ENCODE results near the gene PPFIBP2.

The PPFIBP2 gene

DNA sequence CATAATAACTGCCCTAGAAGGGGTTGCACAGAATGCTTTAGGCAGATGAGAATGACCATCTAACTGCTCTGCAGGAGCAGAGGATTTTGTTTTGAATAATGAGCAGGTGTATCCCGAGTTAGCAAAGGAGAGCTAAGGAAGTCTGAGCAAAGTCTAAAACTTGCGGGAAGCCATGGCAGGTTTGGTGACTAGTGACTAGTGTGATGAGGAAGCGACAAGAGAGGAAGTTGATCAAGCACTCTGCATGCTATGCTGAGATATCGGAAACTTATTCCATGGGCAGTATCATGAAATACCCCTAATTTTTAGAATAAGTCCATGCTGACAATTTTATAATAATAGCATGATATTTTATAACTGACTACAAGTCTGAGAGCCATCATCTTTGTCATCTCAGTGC is 15.6 kb upstream of the PPFIBP2 start:
- in situ Hi-C loops (cut with HindIII; ENCODE audit: low sequenced_read_pairs), result no loop called here

DNA sequence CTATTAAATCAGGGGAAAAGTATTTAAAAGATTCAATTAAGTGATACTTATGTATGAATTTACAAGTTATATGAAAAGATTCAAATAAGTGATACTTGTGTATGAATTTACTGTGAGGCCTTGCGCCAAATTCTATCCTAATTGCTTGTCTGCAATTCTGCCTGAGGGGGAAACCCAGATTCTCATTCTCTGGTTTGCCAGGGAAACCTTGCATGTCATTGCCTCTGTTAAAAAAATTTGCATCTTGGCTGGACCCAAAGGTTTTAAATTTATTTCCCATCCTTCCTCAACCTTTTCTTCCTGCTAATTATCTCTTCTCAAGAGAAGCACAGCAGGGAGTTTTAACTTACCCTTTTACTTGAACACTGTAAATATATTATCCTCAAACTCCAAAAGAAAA is 14.7 kb upstream of the PPFIBP2 start:
- in situ Hi-C loops (cut with HindIII; ENCODE audit: low sequenced_read_pairs), result no loop called here

DNA sequence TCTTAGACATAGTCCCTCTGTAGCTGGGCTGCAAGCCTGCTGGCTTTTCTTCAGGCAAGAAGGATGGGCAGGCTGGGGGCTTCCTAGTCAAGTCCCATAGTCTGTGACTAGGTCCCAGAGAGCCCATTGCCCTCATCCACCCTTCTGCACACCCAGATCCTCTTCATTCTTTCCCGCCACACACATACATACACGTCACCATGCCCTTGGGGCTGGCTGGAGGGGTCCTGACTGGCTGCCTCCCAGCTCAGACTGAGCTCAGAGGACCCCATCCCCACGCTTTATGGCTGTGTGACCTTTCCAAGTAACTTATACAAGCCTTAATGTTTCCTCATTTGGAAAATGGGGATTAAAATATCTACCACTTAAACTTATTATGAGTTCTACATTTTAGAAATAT is 13.5 kb upstream of the PPFIBP2 start:
- in situ Hi-C loops (cut with HindIII; ENCODE audit: low sequenced_read_pairs), result loop anchor here (25.0 kb wide), 1 partner anchor 187 kb away; no protein-coding TSS in a partner anchor

DNA sequence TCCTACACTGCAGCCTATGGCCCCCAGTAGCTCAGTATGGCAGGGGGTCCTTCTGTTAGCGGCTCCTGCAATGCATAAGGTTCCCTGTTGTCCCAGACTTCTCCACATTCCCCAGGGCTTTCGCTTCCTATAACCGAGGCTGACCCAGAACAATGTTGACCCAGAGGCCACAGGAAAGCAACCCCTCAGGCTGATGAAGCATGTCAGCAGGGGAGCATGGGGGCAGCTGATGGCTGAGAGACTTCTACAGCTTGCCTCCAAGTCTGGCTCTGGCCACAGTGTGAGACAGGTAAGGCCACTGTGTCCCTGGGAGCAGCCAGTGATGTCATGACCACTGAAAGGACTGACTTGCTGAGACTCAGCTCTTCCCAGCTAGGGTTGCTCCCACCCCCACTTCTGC is 12.5 kb upstream of the PPFIBP2 start:
- in situ Hi-C loops (cut with HindIII; ENCODE audit: low sequenced_read_pairs), result loop anchor here (25.0 kb wide), 1 partner anchor 186 kb away; no protein-coding TSS in a partner anchor

DNA sequence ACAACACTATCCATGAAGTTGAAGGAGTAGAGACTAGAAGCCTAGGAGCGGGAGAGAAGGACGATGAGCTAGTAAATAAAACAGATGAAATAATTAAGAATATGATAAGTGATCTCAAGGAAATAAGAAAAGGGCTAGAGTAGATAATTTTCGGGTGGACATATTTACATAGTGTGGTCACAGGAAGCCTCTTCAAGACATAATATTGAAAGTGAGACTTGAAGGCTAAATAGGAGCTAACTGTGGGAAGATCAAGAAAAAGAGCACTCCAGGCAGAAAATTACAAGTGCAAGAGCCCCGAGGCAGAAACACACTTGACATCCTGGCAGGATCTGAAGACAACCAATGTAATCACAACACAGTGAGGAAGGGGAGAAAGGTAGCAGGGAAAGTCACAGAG is 11.9 kb upstream of the PPFIBP2 start:
- in situ Hi-C loops (cut with HindIII; ENCODE audit: low sequenced_read_pairs), result loop anchor here (25.0 kb wide), 1 partner anchor 185 kb away; no protein-coding TSS in a partner anchor

DNA sequence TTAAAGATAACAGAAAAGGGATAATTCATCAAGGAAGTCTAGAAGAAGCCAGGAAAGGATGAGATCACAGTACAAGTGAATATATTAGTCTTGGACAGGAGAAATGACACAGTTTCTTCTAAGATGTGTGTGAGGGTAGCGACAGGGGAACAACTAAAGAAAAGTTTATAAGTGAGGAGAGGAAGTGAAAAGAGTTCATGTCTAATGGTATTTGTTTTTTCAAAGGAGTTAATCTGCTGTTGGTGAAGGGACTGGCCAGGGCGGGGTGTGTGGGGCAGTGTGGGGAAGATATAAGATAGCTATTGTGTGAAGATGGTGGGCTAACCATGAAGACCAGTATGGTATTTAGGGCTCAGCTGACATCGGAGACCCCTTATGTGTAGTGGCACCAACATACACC is 7.6 kb upstream of the PPFIBP2 start:
- in situ Hi-C loops (cut with HindIII; ENCODE audit: low sequenced_read_pairs), result loop anchor here (25.0 kb wide), 1 partner anchor 181 kb away; no protein-coding TSS in a partner anchor

DNA sequence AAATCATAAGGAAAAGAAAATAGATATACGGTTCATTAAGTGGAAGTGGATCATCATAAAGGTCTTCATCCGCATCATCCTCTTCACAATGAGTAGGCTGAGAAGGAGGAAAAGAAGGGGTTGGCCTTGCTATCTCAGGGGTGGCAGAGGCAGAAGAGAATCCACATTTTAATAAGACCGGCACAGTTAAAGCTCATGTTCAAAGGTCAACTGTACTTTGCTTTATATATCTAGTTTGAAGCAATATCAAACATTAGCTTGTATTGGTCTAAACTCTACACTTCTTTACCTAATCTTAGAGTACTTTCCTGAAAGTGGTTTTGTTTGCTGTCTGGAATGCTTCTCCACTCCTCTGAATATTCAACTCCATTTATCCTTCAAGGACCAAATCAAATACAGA is 5.7 kb upstream of the PPFIBP2 start:
- in situ Hi-C loops (cut with HindIII; ENCODE audit: low sequenced_read_pairs), result loop anchor here (25.0 kb wide), 1 partner anchor 179 kb away; no protein-coding TSS in a partner anchor

DNA sequence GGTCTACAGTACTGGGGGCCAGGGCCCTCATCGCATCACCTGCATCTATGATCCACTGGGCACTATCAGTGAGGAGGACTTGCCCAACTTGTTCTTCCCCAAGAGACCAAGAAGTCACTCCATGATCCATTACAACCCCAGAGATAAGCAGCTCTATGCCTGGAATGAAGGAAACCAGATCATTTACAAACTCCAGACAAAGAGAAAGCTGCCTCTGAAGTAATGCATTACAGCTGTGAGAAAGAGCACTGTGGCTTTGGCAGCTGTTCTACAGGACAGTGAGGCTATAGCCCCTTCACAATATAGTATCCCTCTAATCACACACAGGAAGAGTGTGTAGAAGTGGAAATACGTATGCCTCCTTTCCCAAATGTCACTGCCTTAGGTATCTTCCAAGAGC is 3.8 kb upstream of the PPFIBP2 start:
- in situ Hi-C loops (cut with HindIII; ENCODE audit: low sequenced_read_pairs), result loop anchor here (10.0 to 25.0 kb wide), 2 partner anchors 177 to 605 kb away; no protein-coding TSS in a partner anchor

DNA sequence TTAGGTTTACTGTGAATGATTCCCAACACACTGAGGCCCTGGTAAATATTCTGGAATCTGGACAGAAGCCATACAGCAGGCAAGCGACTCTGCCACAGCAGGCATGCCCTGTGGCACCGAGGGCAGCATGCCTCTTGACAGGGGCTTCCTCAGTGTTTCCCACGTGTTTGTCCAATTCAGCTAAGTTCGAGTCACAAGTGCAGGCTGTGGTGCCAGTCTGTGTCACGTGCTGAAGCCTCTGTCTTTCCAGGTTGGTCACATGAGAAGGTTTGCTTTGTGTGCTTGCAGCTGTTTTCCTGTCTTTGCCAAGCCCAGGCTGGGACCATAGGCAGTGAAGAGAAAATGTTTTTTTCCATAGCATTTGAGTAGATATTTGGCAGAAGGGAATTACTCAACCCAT is 2.4 kb upstream of the PPFIBP2 start:
- in situ Hi-C loops (cut with HindIII; ENCODE audit: low sequenced_read_pairs), result loop anchor here (10.0 to 25.0 kb wide), 2 partner anchors 176 to 607 kb away; no protein-coding TSS in a partner anchor

DNA sequence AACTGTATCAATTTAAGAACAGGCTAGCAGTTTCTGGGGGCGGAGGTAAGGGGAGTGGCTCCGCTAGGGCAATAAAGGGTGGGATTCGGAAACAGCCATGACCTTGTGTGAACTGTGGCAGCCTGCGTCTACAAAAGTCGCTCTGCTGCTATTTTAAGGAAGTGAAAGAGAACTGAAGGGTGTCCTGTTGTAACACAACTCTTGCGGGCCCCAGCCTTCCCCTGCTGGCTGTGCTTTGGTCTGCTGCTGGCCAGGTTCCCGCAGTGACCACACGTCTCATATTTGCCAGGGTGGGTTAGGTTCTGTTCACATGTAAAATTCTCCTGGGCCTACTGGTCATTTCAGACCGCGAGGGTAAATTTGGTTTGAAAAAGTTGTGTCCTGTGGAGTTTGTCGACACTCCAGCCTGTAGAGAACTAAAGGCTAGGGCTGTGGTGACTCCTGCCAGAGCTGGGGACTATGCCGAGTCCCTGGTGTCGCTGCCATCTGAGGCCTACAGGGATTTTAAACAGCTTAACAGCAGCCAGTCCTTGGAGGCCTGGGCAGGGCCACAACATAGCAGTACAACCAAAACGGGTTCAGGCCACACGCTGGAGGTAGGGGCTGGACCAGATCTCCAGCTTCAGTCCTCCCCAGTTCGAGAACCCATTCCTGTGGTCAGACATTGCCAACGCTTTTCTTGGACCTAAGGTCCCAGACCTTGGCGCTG is 1.1 kb upstream of the PPFIBP2 start:
- in situ Hi-C loops (cut with HindIII; ENCODE audit: low sequenced_read_pairs), result loop anchor here (10.0 to 25.0 kb wide), 2 partner anchors 175 to 608 kb away; no protein-coding TSS in a partner anchor

DNA sequence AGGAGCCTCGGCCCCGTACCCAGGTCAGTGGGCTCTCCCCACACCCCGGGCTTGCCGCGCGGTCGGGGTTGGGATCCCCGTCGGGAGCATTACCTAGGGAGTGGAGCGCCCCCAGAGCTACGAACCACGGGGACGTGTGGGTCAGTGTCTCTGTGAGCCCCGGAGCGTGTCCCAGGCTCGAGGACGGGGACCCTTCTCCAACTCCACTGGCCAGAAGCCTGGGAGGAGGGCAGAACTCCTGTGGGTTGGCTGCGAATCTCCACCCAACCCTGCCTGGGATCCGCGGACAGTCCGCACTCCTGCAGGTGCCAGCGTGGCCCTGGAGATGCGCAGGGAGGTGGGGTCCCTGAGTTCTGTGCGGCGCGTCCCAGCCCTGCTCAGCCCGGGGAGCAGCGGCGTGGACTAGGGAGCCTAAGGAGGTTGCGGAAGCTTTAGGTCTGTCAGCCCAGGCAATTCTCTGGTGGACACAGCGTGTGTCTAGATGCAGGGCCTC is 346 bp downstream of the PPFIBP2 start:
- in situ Hi-C loops (cut with HindIII; ENCODE audit: low sequenced_read_pairs), result loop anchor here (10.0 to 25.0 kb wide), 2 partner anchors 173 to 609 kb away; no protein-coding TSS in a partner anchor

DNA sequence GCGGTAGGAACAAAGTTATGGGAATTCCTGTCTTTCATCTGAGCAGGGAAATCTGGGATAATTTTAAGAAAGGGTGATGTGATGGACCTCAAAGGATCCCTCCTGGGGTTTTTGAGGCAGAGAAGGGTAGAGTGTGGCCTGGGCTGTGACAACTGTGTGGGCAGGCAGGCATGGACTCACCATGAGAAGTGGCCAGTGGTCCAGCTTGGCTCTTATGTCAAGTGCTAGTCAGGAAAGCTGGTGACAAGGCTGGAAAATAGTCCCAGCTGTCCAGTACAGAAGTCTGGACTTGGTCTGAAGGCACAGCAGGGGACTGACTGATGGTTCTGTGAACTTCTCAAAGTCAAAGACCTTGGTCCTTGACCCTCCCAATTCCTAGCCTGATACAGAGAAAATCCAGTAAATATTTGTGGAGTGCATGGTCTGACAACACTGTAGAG is 1.7 kb downstream of the PPFIBP2 start:
- in situ Hi-C loops (cut with HindIII; ENCODE audit: low sequenced_read_pairs), result loop anchor here (10.0 to 25.0 kb wide), 2 partner anchors 172 to 611 kb away; no protein-coding TSS in a partner anchor

DNA sequence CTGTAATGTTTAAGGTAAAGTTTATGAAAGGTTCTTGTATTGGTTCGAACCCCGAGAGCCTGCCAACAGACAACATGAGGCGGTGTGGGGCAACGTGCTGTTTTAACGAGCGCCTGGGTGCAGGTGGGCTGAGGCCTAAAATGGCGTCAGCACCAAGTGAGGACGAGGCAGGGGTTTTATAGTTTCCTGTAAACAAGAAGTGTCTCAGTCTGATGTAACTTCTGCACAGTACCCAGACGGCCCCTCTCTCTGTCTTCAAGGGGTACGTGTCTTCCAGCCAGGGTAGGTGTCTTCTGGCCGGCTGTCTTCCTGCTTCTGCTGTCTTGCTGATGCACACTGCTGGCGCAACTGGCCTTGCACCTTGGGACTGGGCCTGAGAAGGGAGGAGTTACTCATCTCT is 2.7 kb downstream of the PPFIBP2 start:
- in situ Hi-C loops (cut with HindIII; ENCODE audit: low sequenced_read_pairs), result loop anchor here (10.0 to 25.0 kb wide), 2 partner anchors 171 to 612 kb away; no protein-coding TSS in a partner anchor

DNA sequence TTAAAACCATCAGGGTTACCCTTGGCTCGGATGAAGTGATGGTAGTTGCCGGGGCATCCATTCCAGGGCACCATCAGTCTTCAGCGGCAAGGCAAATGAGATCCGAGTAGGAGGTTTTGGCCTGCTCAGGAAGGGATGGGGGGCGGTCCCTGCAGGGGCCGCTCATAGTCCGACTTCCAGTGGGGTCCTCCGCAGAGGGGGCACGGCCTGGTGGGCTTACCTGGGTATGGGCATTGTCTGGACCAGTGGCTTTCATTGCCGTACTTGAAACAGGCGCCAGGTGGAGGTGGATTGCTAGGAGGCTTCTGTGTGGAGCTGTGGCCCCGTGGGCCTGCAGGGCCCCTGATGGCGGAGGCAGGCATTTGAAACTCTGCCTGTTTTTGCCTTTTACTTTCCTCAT is 3.9 kb downstream of the PPFIBP2 start:
- in situ Hi-C loops (cut with HindIII; ENCODE audit: low sequenced_read_pairs), result loop anchor here (10.0 to 25.0 kb wide), 2 partner anchors 170 to 613 kb away; no protein-coding TSS in a partner anchor

DNA sequence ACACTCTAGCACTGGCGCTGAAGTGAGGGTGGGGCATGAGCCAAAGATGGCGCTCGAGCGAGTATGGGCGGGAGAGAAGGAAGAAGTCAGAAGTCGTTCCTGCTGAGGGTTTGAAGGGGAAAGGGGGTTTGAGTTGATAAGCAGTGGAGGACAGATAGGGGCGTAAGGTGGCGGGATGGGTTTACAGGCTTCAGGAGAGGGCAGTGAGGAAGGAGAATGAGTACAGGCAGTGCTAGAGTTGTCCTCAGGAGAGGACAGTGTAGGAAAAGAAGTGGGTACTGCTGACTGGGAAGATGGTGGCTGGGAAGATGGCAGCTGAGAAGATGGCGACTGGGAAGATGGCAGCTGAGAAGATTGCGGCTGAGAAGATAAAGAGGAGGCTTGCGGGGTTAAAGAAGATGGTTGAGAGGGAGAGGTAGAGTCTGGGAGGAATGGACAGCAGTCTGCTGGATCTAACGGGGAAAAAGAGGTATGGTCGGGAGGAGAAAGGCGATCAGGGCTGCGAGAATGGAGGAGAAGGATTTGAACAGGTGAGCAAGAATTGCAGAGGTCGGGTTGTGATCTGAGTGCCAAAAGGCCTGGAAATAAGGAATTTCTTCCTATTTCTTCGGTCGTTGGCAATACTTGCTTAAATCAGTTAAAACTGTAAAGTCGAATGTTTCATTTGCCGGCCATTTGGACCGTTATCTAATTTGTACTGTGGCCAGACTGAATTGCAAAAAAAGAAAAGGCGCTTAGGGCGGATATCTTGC is 5.2 kb downstream of the PPFIBP2 start:
- in situ Hi-C loops (cut with HindIII; ENCODE audit: low sequenced_read_pairs), result loop anchor here (10.0 to 25.0 kb wide), 2 partner anchors 168 to 614 kb away; no protein-coding TSS in a partner anchor

DNA sequence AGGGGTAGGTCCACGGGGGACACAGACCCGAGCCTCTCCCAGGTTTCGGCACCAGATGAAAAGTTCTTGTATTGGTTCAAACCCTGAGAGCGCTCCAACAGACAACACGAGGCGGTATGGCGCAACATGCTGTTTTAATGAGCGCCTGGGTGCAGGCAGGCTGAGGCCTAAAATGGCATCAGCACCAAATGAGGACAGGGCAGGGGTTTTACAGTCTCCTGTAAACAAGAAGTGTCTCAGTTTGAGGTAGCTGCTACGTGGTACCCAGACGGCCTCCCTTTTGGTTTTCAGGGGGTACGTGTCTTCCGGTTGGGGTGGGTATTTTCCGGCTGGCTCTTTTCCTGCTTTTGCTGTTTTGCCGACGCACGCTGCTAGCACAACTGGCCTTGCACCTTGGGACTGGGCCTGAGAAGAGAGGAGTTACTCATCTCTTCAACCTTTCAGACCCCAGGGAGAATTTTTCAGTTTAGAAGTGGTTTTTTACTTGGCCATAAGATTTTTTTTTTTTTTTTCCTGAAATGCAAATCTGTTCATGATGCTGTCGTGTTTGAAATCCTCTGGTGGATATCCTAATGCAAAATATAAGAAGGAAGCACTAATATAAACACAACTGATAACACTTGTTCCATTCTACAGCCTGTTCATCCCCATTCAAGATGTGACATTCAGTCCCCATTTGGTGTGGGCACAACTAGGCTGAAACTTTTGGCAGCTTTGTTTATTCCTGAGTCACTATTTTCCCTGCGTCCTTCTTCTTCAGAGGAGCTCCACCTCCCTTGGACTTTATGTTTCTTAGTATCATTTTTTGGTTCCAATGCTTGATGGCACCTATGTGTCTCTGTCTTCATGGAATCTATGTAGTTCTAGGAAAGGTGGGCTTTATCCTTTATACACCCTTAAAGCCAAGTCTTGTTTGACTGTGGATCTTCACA is 6.5 kb downstream of the PPFIBP2 start:
- in situ Hi-C loops (cut with HindIII; ENCODE audit: low sequenced_read_pairs), result loop anchor here (25.0 kb wide), 1 partner anchor 167 kb away; no protein-coding TSS in a partner anchor

DNA sequence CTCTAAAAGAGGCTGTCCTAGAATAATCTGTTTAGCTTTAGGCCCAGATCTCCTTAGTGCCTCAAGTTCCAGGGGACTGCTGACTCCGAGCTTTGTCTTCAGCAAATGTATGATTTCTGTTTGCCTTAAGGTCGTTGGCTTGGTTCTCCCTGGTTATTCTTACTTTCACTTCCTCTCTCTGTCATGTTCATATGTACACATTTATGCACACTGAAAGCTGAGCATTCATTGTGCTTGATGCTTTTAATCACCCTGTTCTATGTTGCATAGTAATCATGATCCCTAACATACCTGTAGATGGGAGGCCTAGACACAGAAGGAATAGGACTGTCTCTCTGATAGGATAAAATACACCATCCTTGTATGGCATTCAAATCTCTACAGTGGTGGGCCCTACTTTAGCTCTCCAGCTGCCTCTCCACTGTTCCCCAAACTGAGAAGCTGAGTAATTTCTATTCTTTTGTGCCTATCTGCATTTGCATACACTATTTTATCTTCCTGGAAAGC is 7.2 kb downstream of the PPFIBP2 start:
- in situ Hi-C loops (cut with HindIII; ENCODE audit: low sequenced_read_pairs), result loop anchor here (25.0 kb wide), 1 partner anchor 166 kb away; no protein-coding TSS in a partner anchor

DNA sequence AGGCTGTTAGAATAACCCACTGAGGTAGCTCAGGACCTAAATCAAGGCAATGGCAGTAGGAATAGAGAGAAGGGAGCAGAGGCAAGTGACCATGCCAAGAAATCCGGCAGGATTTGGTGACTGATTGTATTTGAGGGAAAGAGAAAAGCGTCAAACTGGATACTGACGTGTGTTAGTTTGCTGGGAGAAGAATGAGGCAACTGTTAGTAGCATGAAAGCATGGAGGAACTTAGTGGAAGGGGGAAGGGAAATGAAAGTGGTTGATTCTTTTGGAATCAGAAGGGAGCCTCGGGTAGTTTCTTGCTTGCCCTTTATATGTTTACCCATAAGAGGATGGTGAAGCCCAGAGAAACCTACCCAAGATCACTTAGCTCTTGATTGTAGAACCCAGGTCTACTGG is 8.3 kb downstream of the PPFIBP2 start:
- in situ Hi-C loops (cut with HindIII; ENCODE audit: low sequenced_read_pairs), result loop anchor here (25.0 kb wide), 1 partner anchor 165 kb away; no protein-coding TSS in a partner anchor

DNA sequence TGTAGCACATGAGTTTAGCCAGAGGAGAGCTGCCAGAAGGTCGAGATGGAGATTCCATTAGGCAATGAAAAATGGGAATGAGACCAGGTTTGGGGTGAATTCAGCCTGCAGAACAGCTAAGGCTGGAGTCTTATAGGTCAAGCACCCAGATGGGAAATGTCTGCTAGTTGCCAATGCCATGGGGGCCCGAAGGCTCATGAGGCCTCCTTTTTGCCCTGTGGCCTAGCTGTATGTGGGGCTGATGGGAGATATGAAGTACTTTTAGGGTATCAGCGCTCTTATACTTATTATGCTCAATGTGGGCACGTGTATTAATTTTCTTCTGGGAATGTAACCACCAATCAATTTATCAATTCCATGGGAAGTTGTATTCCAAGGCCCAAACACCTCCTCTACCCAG is 8.7 kb downstream of the PPFIBP2 start:
- in situ Hi-C loops (cut with HindIII; ENCODE audit: low sequenced_read_pairs), result loop anchor here (25.0 kb wide), 1 partner anchor 165 kb away; no protein-coding TSS in a partner anchor
